Occipital lobe (tissue), 2 donors: ENCODE data around the gene CDC42EP5. TPM values are rescaled to one million over a fixed set of nuclear protein-coding genes. Genes with fewer than 3 reads are reported as not detected.
"Not testable (repeated sequence)": the region's sequence is repeated elsewhere in the genome, so short reads cannot be mapped to it uniquely, and the experiment has no call there.

ENCODE experiments used
- DNase-seq: peaks from one replicate; lab custom pipeline; 2025; lab: John Stamatoyannopoulos, UW
- total RNA-seq: library from RNA; depleted of rRNA; stranded (reverse); fragments of >200 nt; gene quantifications from one replicate; pipeline ENCODE4 v1.2.3, GENCODE V29; 2014

The CDC42EP5 gene, protein sequence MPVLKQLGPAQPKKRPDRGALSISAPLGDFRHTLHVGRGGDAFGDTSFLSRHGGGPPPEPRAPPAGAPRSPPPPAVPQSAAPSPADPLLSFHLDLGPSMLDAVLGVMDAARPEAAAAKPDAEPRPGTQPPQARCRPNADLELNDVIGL
- 1.2 TPM for total RNA-seq

DNA sequence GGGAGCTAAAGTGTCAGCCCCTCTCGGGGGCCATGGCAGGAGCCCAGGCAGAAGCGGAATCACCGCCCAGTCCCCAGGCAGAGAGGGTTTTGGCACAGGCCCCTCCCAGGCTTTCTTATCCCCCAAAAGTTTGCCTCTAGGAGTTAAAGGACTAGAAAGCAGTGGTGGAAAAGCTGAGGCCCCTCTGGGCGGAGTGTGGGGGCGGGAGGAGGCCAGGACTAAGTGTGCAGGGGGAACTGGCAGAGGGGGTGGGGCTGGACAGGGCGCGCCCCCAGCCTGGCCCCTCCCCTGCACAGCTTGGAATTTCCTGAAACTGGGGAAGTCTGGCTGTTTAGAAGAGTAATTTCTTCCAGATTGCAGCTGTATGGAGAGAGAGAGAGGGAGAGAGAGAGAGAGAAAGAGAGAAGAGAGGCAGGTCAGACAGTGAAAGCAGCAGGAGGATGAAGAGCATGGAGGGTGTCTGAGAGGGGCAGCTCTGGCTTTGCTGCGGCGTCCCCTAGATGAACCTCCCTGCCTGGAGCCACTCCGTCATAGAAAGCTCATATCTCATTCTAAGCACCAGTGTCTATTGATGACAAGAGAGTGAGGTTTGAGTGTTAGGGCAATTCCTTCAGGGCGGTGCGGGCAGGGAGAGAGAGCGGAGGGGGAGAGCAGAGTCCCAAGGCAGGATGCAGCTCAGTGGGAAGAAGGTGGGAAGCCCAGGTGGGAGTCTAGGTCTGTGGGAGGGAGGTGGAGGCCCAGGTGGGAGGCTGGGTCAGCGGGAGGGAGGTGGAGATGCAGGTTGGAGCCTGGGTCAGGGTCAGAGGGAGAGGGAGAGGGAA, at the start of gene CDC42EP5:
Gene CDC42EP5, minus strand, starts transcription at position 226 of the 821 bp plus-strand sequence. CDS start 7,749 bp downstream, outside the sequence.
- DNase-seq = no peak

DNA sequence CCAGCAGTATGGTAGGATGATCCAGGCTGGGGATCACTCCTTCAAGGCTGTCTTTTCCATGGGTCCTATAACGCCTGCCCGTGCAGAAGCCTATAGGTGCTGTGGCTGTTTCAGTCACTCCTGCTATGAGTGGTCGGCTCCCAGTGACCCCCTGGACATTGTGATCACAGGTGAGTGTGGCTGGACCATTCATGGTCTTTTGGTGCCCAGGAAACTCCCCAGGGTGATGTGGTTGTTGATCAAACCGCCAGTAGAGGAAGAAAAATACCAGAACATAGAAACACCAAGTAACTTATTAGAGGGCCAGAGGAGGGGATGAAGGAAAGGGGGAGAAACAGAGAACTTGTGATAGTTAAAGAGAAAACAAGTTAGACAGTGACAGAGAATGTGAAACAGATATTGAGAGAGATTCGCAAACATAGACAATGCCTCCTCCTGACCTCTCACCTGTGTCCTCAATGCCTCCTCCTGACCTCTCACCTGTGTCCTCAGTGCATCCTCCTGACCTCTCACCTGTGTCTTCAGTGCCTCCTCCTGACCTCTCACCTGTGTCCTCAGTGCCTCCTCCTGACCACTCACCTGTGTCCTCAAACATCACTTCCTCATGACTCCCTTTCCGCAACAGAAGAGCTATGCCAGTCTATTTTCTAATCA, 48.9 kb upstream of the CDC42EP5 start:
- no peak for DNase-seq

DNA sequence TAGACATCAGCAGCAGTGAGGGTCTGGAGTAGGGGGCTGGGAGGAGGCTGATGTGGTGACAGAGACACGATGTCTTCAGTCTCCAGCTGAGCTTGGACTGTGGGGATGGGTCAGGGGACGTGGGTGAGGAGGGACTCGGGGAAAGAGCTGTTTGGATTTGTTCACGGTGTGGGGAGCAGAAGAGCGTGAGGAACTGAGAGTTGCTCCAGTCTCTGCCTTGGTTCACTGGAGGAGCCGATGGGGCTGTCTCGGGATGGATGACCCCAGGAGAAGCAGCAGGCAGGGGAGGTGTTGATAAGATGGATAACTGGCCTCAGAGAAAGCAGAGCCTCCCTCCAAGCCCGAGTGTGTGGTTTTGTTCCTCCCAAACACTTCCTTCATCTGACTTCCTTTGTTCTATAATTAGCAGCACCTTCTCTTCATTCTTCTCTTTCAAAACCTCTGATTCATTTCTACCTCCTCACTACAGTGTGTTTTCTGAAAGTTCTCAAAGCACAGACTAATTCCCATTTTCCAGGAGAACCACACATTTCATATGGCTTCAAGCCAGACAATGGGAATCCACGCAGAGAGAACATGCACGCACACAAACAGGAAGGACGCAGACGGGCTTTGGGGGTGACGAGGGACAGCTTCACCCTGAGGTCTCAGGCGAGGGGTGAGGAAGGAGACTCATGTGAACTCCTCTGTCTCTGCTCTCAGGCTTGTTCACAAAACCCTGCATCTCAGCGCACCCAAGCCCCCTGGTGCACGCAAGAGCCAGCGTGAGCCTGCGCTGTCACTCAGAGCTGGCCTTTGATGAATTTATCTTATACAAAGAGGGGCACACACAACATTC, 48.1 kb upstream of the CDC42EP5 start:
- DNase-seq = no peak

DNA sequence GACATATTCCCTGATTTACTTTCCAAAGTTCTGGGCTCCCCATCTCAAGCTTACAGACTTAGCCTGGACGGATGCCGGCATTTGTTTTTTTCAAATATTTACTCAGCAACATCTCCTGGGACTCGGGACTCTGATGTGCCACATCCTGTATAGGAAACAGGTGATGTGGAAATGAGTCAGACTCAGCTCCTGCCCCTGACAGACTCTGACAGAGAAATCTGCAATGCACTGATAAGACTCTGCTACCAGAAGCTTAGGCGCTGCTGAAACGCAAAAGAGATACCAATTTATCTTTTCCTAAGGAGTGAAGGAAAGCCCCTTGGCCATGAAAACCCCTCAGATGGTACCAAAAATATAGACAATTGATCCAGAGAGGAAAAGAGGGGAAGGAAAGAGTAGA, 45.7 kb upstream of the CDC42EP5 start:
- no peak for DNase-seq

DNA sequence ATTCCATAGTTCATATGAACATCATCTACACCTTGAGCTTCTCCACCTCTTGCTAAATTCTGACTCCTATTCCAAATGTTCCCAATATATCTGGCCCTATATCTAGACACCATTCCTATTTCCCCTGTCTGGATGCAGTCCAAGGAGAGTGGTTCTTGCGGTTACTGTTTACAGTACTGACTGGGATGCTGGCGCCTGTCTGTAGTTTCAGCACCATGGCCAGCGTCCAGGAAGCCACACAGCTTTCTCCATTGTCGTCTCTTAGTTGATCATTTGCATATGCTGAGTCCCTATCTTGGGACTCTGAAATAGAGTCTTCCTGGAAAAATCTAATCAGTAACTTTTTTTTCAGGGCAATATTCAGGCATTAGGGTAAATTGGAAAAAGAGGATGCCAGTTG, 44.4 kb upstream of the CDC42EP5 start:
- DNase-seq = no peak

DNA sequence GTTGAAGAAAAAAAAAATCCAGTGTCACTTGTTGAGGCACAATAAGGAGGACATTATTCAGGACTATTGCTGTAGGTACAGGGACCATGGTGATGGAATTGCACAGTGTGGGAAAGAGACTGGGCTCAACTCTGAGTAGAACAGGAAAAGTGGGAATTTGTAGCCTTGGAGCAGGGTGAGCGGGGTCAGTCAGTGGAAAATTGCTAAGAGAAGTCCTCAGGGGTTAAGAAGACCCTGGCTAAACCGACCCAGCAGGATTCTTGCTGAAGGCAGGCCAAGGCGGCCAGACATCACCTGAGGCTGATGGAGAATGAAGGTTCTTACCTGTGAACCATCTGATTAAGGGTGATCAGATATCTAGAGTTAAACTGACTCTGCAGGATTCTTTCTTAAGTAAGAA, 42.1 kb upstream of the CDC42EP5 start:
- no peak for DNase-seq

DNA sequence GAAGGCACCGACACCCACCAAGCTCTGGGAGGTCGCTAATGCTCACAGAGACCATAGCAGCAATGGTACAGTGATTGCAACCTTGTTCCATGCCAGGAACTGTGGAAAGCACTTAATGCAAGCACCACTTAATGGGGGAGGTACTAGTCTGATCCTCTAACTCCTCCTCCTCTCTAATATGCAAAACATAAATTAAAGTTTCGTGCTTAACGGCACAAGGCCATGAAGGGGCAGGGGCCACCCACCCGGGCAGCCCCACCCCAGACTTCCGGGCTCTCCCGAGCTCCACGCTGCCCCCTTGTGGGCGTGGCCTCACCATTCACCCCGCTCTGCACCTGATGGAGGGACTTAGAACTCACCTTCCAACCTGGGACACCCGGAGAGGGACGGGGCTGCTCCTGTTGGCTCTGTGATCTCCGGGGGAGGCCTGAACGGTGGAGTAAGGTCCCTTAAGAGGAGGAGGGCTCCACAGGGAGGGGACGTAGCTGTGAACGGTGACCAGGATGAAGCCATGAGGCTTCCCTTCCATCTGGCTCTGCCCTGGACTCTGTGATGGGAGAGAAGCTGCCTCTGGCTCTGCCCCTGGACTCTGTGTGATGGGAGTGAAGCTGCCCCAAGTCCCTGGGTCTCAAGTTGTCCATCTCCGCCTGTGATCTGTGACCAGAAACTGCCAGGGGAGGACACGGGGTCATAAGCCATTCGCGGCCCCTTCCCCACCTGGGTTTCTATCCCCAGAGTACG, 36.3 kb upstream of the CDC42EP5 start:
- not testable (repeated sequence) for DNase-seq

DNA sequence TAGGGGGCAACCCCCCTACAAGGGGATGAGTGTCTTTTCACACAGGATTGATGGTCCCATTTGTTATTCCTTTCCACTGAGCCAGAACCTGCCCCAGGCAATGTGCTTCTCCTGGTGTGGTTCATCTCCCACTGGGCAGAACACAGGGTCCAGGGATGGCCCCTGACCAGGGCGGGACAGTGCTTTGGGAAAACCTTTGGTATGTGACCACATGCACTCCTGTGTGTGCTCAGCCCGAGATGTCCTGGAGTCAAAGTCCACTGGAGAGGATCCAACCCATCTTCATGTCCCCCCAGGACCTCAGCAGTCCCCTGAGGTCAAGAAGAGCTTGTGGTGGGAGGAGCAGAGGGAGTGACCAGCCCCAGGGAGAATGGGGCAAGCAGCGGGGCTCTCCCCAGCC, 35.4 kb upstream of the CDC42EP5 start:
- DNase-seq = not testable (repeated sequence)

DNA sequence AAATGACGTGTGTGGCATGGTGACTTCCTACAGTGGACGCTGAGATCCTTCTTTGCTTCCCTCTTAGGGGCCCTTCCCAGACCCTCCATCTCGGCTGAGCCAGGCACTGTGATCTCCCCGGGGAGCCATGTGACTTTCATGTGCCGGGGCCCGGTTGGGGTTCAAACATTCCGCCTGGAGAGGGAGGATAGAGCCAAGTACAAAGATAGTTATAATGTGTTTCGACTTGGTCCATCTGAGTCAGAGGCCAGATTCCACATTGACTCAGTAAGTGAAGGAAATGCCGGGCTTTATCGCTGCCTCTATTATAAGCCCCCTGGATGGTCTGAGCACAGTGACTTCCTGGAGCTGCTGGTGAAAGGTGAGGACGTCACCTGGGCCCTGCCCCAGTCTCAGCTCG, 34.7 kb upstream of the CDC42EP5 start:
- DNase-seq = no peak

DNA sequence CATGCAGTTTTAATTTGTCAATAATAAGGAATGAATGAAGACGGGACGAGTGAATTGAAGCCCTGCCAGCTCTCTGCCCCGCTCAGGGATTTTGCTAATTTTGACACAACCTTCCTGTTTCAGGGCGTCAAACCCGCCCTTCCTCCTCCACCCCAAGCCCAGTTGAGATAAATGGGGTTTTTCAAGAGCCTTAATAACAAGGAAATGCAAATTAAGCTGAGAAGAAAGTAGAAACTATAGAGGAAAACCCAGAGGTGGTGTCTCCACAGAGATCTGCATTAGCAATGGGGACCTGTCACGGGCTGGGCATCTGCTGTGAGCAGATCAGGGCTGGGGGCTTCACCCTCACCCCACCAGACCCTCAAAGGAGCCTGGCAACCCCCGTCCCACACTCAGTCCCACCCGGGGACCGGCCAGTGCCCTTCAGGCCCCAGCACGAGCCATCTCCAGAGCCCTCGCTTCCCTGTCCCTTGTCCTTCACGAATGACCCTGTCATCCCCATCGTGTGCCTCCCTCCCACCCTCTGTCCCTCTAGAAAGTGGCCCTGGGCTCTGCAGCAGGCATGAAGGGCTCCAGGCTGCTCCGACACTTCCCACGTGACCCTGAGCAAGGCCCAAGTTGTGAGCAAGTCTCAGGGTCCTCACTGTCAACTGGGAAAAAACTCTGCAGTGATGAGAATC, 34.1 kb upstream of the CDC42EP5 start:
- DNase-seq = not testable (repeated sequence)

DNA sequence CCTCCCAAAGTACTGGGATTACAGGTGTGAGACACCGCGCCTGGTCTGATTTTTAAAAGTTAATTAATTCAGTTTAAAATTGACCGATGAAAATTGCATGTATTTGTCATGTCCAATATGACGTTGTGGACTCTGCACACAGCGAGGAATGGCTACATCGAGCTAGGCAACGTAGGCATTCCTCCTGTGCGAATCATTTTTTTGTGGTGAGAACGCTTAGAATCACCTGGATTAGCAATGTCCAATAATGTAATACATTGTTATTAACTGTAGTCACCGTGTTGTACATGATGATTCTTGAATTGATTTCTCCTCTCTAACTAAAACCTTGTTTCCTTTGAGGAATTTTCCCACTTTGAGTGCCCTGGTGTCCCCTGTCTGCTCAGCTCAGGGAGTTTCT, 33.0 kb upstream of the CDC42EP5 start:
- no peak for DNase-seq

DNA sequence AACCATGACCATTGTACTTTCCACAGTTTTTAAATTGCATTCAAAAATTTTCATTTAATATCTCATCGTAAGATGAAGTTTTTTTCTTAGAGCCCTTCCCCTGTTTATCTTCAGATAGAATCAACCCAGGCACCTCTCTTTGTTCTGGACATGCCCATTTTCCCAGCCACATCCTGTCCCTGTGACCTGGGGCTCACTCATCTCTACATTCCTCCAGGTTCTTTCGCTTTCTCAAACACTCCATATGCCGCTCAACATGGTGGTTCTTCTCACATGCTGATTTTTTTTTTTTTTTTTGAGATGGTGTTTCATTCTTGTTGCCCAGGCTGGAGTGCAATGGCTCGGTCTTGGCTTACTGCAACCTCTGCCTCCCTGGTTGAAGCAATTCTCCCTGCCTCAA, 32.4 kb upstream of the CDC42EP5 start:
- not testable (repeated sequence) for DNase-seq

DNA sequence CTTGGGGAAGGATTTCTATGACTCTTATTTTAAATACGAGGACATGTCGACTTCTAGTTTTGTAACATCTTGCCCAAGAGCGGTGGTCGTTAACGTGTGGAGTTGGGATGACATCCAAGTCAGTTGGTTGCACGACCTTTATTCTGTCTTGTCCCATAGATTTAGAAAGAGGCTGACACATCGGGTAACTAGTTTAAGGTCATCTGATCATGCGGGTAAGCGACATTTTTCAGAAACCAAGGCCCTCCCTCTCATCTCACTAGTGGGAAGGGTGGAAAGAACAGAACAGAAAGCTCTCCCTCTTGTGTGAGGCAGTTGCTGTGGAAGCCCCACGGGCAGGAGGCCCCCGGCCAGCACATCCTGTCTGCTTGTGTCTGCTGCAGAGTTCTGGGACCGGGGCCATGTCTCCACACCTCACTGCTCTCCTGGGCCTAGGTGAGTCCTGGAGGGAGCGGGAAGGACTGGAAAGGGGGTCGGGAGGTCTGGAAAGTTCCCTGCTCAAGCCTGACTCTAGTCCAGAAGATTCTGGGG, 29.5 kb upstream of the CDC42EP5 start, which contains the start of gene LAIR2:
Gene LAIR2, plus strand, starts transcription at position 314 of the 531 bp plus-strand sequence. Its CDS starts 88 bp downstream, at position 402.
- DNase-seq = no peak

DNA sequence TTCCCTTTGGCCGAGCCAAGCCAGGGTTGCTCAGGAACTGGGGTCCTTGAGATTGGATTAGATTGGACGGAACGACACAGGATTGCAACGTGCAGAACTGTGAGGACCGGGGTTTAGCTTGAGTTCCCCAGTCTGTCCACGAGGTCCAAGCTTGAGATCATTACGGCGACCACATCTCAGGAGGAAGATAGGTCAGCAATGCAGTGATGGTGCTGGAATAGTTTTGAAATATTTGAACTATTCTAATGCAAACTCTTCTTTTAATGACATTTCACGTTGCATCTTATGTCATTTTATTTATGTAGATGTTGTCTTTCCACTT, 25.3 kb upstream of the CDC42EP5 start:
- DNase-seq = not testable (repeated sequence)

DNA sequence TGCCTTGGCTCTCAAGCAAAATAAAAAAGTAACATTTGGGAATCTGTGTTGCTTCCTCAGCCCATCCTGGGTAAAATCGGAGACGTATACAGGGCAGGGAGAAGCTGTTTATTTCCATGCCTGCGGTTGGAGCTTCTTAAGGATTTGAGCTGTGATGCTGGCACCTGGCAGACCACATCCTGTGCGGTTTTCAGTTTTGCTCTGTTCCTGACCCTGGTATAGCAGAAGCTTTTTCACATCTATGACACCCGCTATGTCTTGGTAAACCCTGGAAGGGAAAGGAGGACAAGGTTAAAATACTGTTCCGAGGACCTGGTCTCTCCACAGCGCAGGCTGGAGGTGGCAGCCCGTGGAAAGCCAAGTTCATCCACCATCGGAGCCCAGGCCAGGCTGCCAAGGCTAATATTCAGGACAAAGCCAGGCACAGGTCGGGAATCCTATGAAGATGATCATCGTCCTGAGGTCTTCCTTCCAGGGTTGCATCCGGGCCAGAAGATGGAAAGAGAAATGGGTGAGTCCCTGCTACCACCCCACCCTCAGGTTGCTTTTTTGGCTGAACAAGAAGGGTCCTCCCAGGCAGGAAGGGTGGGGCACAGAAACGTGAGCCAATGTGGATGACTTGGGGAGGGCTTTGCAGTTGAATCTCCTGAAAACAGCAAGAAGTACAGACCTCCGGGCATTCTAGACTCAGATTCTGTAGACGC, 24.8 kb upstream of the CDC42EP5 start:
- not testable (repeated sequence) for DNase-seq

DNA sequence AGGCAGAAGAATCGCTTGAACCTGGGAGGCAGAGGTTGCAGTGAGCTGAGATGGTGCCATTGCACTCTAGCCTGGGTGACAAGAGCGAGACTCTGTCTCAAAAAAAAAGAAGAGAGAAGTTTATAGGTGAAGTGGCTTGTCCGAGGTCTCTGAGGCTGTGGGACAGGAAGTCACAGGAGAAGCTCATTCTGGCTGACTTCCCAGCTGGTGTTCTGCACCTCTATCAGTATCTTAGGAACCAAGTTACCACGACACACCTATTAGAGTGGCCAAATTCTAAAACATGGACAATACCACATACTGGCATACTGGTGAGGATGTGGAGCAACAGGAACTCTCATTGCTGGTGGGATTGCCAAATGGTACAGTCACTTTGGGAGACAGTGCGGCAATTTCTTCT, 22.2 kb upstream of the CDC42EP5 start:
- DNase-seq = not testable (repeated sequence)

DNA sequence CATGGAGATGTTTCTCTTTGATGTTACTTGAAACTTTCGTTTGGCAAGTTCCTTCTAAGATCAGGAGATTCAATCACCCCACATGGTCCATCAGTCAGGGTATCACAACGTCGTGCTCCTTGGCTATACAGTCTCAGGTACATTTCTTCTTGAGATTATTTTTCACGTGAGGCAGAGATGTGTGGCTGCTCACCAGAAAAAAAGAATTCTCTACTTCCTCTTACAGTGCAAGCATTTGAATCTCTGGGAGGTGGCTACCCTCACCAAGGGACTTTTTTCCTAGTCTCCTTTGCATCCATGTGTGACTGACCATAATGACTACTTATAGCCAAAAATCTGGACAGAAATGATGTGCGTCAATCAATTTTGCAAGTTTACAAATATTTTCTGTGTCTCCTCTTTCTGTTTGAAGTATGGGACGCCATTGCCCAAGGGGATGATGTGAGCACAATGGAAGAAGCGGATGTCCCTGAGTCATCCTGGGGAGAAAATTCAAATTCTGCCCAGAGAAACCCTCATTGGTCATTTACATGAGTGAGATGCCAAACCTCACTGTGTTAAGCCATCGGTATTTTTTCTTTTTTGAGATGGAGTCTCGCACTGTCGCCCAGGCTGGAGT, 21.0 kb upstream of the CDC42EP5 start:
- no peak for DNase-seq

DNA sequence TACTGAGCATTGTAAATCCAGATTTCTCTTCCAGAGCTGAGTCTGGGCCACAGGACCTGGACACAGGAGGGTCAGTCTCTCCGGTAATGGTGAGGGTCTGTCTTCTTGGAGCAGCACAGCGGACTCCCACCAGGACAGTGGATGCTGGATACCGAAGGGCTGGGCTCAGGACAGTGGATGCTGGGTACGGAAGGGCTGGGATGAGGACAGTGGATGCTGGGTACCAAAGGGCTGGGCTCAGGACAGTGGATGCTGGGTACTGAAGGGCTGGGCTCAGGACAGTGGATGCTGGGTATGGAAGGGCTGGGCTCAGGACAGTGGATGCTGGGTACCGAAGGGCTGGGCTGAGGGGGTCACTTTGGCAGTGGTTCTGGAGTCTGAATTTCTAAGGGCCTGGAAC, 20.0 kb upstream of the CDC42EP5 start:
- not testable (repeated sequence) for DNase-seq

DNA sequence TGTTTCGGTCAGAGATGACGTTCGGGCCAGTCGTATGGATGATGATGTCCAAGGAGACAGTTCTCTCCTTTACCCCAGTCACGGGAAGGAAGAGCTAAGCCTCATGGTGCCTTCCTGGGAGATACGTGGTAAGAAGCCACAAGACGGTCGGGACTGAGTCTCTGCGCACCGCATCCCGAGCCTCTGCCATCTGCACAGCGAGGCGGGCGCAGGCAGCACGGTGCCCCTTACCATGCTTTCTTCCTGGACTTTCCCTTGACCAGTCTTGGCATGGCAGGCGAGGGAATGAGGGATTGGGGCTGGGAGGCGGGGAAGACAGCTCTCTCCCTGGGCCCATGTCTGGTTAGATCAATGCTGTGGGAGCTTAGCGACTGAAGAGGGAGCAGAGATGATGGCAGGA, 19.5 kb upstream of the CDC42EP5 start:
- no peak for DNase-seq
